Endodermal cell (in vitro differentiated cells): ENCODE results near the gene PTPN14. TPM values are rescaled to one million over a fixed set of nuclear protein-coding genes. Genes with fewer than 3 reads are reported as not detected.

ENCODE experiments used
- DNase-seq: peaks from one replicate; pipeline ENCODE4 v3.0.0-alpha.2; 2017
- H3K27ac ChIP-seq: 2 replicates; pipeline ENCODE4 v1.5.1; 2013; ENCODE audit warnings: mild to moderate bottlenecking, low read depth, low read length, moderate library complexity
- H3K27me3 ChIP-seq: 2 replicates; pipeline ENCODE4 v1.6.1; 2013; ENCODE audit warnings: mild to moderate bottlenecking, low read length, moderate library complexity; ENCODE audit not compliant: insufficient read depth, control insufficient read depth, poor library complexity, severe bottlenecking
- H3K36me3 ChIP-seq: 2 replicates; pipeline ENCODE4 v1.7.0; 2013; ENCODE audit warnings: mild to moderate bottlenecking, low read length, moderate library complexity; ENCODE audit not compliant: control insufficient read depth, insufficient read depth
- H3K4me1 ChIP-seq: one replicate; pipeline ENCODE4 v1.7.0; 2013; ENCODE audit warnings: low read length; ENCODE audit not compliant: control insufficient read depth, insufficient read depth
- H3K4me3 ChIP-seq: 2 replicates; pipeline ENCODE4 v1.5.1; 2013; ENCODE audit warnings: mild to moderate bottlenecking, low read length, moderate library complexity
- H3K9ac ChIP-seq: 2 replicates; pipeline ENCODE4 v1.6.1; 2013; ENCODE audit warnings: mild to moderate bottlenecking, low read length, moderate library complexity; ENCODE audit not compliant: poor library complexity, severe bottlenecking; ENCODE audit errors: extremely low read depth
- H3K9me3 ChIP-seq: 2 replicates; pipeline ENCODE4 v1.6.1; 2013; ENCODE audit warnings: mild to moderate bottlenecking, low read length, moderate library complexity; ENCODE audit not compliant: control insufficient read depth
- H3K27ac Mint-ChIP-seq: 2 replicates; pipeline ENCODE4 v1.8.0; 2020; ENCODE audit warnings: mixed read lengths
- H3K27me3 Mint-ChIP-seq: 2 replicates; pipeline ENCODE4 v1.8.0; 2021; ENCODE audit warnings: mild to moderate bottlenecking, mixed read lengths; ENCODE audit not compliant: insufficient read depth
- H3K36me3 Mint-ChIP-seq: 2 replicates; pipeline ENCODE4 v1.8.0; 2020; ENCODE audit warnings: low read depth, mixed read lengths
- H3K4me1 Mint-ChIP-seq: 2 replicates; pipeline ENCODE4 v1.8.0; 2020; ENCODE audit warnings: mixed read lengths
- H3K4me3 Mint-ChIP-seq: 2 replicates; pipeline ENCODE4 v1.8.0; 2020; ENCODE audit warnings: mild to moderate bottlenecking, moderate library complexity, mixed read lengths
- H3K9me3 Mint-ChIP-seq: 2 replicates; pipeline ENCODE4 v1.8.0; 2020; ENCODE audit warnings: mild to moderate bottlenecking, mixed read lengths
- WGBS, 2 experiments: methylation state at CpG; one replicate each; pipeline versions ENCODE4 v1.1.5 to v1.1.7; 2013; ENCODE audit warnings: missing lambda C conversion rate in 2 of 2, mixed read lengths in 1 of 2; ENCODE audit not compliant: insufficient coverage in 1 of 2, insufficient read length in 1 of 2; 5-methylcytosine and 5-hydroxymethylcytosine counted together
- total RNA-seq, 2 donors: library from RNA; stranded (reverse); fragmentation: NEBNext Ultra II Directional in 1 of 2; extraction: Animal tissue kit (Norgen Biotek cat#: 25700) in 1 of 2; gene quantifications; 2 replicates in 1 of 2; 3 replicates in 1 of 2; pipeline ENCODE4 v1.2.1, GENCODE V29; 2021
- TF ChIP-seq, protein P1 (sequence below): fragments of 200-600 bp; sonication (generic); conservative IDR thresholded peaks from 2 replicates; pipeline ENCODE4 v1.5.0; 2021; ENCODE audit warnings: antibody characterized with exemption, mild to moderate bottlenecking

The PTPN14 gene
- total RNA-seq, 2 donors from 2014 or later, result 72.6 to 93.2 TPM

DNA sequence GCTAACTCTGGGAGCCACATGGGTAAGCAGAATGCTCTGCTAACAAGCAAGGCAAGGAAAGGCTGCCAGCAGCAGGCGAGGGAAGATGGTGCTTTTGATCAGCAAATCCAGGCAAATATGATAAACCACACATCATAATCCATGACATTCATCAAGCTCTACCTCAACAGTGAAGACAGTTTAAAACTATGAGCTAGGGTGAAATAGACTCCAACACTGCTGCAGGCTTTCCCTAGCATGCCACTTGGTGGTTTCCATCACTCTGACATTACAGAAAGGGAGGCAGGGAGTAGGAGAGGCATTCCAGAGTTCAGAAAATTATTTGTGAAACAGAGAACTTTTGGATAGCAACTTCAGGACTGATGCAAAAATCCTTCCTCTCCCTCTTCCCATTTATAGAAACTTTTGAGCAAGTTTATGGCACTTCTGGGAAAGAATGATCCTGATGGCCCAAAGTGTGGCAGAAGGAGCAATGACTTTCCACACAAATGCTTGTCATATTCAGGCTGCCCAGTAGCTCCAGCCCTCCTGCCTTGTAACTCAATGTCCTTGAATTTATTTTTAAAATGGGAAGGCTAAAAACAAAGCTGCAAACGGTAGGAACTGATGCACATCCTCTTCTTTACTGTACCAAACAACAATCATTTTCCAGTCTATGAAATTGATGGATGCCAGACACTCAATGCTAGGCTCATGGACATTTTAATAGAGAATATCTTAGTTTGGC lies 199.7 kb downstream of the PTPN14 start:
- H3K27ac ChIP-seq, result no peak overlapping the region
- peaks cover 55% of the 10 kb centered on the region for H3K36me3 Mint-ChIP-seq
- peaks cover 13% of the 10 kb centered on the region for H3K4me1 Mint-ChIP-seq
- peaks cover 3% of the 10 kb centered on the region for H3K9me3 Mint-ChIP-seq
- peaks cover 10% of the 10 kb centered on the region for H3K9me3 ChIP-seq
- no peaks in the 10 kb centered on the region for H3K27me3 Mint-ChIP-seq
- peak; percentile 24 for DNase-seq
- H3K9ac ChIP-seq, result no peak overlapping the region
- TF ChIP-seq, protein P1, sequence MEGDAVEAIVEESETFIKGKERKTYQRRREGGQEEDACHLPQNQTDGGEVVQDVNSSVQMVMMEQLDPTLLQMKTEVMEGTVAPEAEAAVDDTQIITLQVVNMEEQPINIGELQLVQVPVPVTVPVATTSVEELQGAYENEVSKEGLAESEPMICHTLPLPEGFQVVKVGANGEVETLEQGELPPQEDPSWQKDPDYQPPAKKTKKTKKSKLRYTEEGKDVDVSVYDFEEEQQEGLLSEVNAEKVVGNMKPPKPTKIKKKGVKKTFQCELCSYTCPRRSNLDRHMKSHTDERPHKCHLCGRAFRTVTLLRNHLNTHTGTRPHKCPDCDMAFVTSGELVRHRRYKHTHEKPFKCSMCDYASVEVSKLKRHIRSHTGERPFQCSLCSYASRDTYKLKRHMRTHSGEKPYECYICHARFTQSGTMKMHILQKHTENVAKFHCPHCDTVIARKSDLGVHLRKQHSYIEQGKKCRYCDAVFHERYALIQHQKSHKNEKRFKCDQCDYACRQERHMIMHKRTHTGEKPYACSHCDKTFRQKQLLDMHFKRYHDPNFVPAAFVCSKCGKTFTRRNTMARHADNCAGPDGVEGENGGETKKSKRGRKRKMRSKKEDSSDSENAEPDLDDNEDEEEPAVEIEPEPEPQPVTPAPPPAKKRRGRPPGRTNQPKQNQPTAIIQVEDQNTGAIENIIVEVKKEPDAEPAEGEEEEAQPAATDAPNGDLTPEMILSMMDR, result no peak
- no peak overlapping the region for H3K27ac Mint-ChIP-seq
- peaks cover 9% of the 10 kb centered on the region for H3K4me1 ChIP-seq
- H3K4me3 ChIP-seq, result no peak overlapping the region
- H3K27me3 ChIP-seq, result no peaks in the 10 kb centered on the region
- peaks cover 77% of the 10 kb centered on the region for H3K36me3 ChIP-seq
- no peak overlapping the region for H3K4me3 Mint-ChIP-seq
- WGBS, 2 experiments, result 88% methylated on average over 2 of the region's 2 CpGs; no CpG with 5 or more reads in 1 of the 2 experiments

DNA sequence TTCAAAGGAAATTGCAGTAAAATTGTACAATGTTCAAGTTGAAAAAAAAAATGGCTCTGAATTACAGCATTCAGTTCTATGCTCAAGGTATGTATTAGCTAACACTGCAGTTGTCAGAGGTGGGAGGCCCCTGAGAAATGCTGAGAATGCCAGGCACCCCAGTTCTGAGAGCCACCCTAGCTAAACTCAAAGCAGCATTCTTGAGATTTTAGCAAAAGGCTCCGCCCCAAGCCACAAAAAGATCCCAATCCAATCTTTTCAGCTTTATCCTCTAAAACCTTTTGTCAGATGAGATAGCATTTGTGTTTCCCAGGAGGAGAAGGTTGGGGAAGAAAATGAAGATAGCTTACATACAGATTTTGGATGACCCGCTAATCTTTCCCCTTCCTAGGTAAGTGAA lies 201.6 kb downstream of the PTPN14 start:
- no peak overlapping the region for H3K9ac ChIP-seq
- peaks cover 15% of the 10 kb centered on the region for H3K9me3 Mint-ChIP-seq
- H3K27me3 Mint-ChIP-seq, result no peaks in the 10 kb centered on the region
- peaks cover 70% of the 10 kb centered on the region for H3K36me3 ChIP-seq
- H3K27me3 ChIP-seq, result no peaks in the 10 kb centered on the region
- DNase-seq, result peak; percentile 69
- H3K9me3 ChIP-seq, result peaks cover 24% of the 10 kb centered on the region
- H3K4me1 ChIP-seq, result peaks cover 9% of the 10 kb centered on the region
- H3K4me1 Mint-ChIP-seq, result peaks cover 13% of the 10 kb centered on the region
- H3K36me3 Mint-ChIP-seq, result peaks cover 54% of the 10 kb centered on the region
- H3K27ac ChIP-seq, result no peak overlapping the region
- peak overlapping the region; percentile 23 for H3K4me3 ChIP-seq
- TF ChIP-seq, protein P1, result no peak
- H3K27ac Mint-ChIP-seq, result no peak overlapping the region
- WGBS, 2 experiments, result 75 to 77% methylated on average over 1 to 2 of the region's 2 CpGs
- H3K4me3 Mint-ChIP-seq, result no peak overlapping the region

GRCh38 chr1:214349008-214349407 lies 202.4 kb downstream of the PTPN14 start:
- no peak overlapping the region for H3K27ac ChIP-seq
- Mint-ChIP-seq H3K4me1 (peaks cover 13% of the 10 kb centered on the region), H3K27ac (no peak overlapping the region), H3K9me3 (peaks cover 22% of the 10 kb centered on the region), H3K4me3 (no peak overlapping the region), H3K36me3 (peaks cover 56% of the 10 kb centered on the region), H3K27me3 (no peaks in the 10 kb centered on the region)
- peaks cover 70% of the 10 kb centered on the region for H3K36me3 ChIP-seq
- H3K4me3 ChIP-seq, result no peak overlapping the region
- peaks cover 31% of the 10 kb centered on the region for H3K9me3 ChIP-seq
- WGBS, 2 experiments, result 96% methylated on average over 5 of the region's 5 CpGs; no CpG with 5 or more reads in 1 of the 2 experiments
- H3K27me3 ChIP-seq, result no peaks in the 10 kb centered on the region
- TF ChIP-seq, protein P1, result no peak
- DNase-seq, result no peak
- no peak overlapping the region for H3K9ac ChIP-seq
- H3K4me1 ChIP-seq, result peaks cover 9% of the 10 kb centered on the region
